Mesendoderm (in vitro differentiated cells): ENCODE data around the gene LRRC8A.
A peak's percentile ranks its signal among the peaks of the same experiment; 100 is the strongest.

ENCODE experiments used
- DNase-seq: peaks from one replicate; pipeline ENCODE4 v3.0.0; 2013
- H2AK5ac ChIP-seq: 2 replicates; pipeline ENCODE4 v1.6.1; 2013; ENCODE audit warnings: low read length, inconsistent platforms
- H2BK120ac ChIP-seq: 2 replicates; pipeline ENCODE4 v1.6.1; 2013; ENCODE audit warnings: low read depth, mild to moderate bottlenecking, low read length, moderate library complexity, mixed read lengths
- H2BK15ac ChIP-seq: replicated peaks from 2 replicates; pipeline ENCODE4 v1.6.1; 2013; ENCODE audit warnings: low read depth, mild to moderate bottlenecking, moderate library complexity
- H2BK5ac ChIP-seq: 2 replicates; pipeline ENCODE4 v1.6.1; 2013; ENCODE audit warnings: low read length, inconsistent platforms
- H3K18ac ChIP-seq: 2 replicates; pipeline ENCODE4 v1.6.1; 2013; ENCODE audit warnings: mild to moderate bottlenecking, low read length, mixed read lengths
- H3K23ac ChIP-seq: one replicate; pipeline ENCODE4 v1.6.1; 2013; ENCODE audit warnings: low read length
- H3K27ac ChIP-seq: 2 replicates; pipeline ENCODE4 v1.5.1; 2013; ENCODE audit warnings: low read depth, mild to moderate bottlenecking, inconsistent platforms, low read length, moderate library complexity
- H3K27me3 ChIP-seq: 2 replicates; pipeline ENCODE4 v1.6.1; 2013; ENCODE audit warnings: low read length, control low read depth, mild to moderate bottlenecking, inconsistent platforms; ENCODE audit not compliant: insufficient read depth, poor library complexity
- H3K36me3 ChIP-seq: 2 replicates; pipeline ENCODE4 v1.6.1; 2013; ENCODE audit warnings: low read length, inconsistent platforms; ENCODE audit not compliant: control insufficient read depth, insufficient read depth
- H3K4ac ChIP-seq: one replicate; pipeline ENCODE4 v1.6.1; 2013; ENCODE audit warnings: low read depth, mild to moderate bottlenecking, low read length, moderate library complexity
- H3K4me1 ChIP-seq: 2 replicates; pipeline ENCODE4 v1.6.1; 2013; ENCODE audit warnings: low read depth, low read length, inconsistent platforms; ENCODE audit not compliant: control insufficient read depth
- H3K4me2 ChIP-seq: 2 replicates; pipeline ENCODE4 v1.6.1; 2013; ENCODE audit warnings: low read length
- H3K4me3 ChIP-seq: 2 replicates; pipeline ENCODE4 v1.5.1; 2013; ENCODE audit warnings: mild to moderate bottlenecking, low read length
- H3K56ac ChIP-seq: one replicate; pipeline ENCODE4 v1.6.1; 2013; ENCODE audit warnings: low read length
- H3K79me1 ChIP-seq: 2 replicates; pipeline ENCODE4 v1.6.1; 2013; ENCODE audit warnings: low read length, inconsistent platforms
- H3K79me2 ChIP-seq: 2 replicates; pipeline ENCODE4 v1.6.1; 2013; ENCODE audit warnings: mild to moderate bottlenecking, low read length; ENCODE audit not compliant: control insufficient read depth, insufficient read depth
- H3K9ac ChIP-seq: 2 replicates; pipeline ENCODE4 v1.6.1; 2013; ENCODE audit warnings: low read length, inconsistent platforms
- H4K5ac ChIP-seq: one replicate; pipeline ENCODE4 v1.6.1; 2013; ENCODE audit warnings: low read length
- H4K8ac ChIP-seq: one replicate; pipeline ENCODE4 v1.6.1; 2013; ENCODE audit warnings: low read depth, mild to moderate bottlenecking, control low read depth, low read length, moderate library complexity
- WGBS: extraction: QIAGEN DNeasy Blood & Tissue Kit; methylation state at CpG from one replicate; pipeline ENCODE4 v1.1.7; 2013; ENCODE audit warnings: low lambda C conversion rate, missing lambda C conversion rate; ENCODE audit not compliant: insufficient coverage; ENCODE audit errors: extremely low coverage; 5-methylcytosine and 5-hydroxymethylcytosine counted together

Gene LRRC8A

DNA sequence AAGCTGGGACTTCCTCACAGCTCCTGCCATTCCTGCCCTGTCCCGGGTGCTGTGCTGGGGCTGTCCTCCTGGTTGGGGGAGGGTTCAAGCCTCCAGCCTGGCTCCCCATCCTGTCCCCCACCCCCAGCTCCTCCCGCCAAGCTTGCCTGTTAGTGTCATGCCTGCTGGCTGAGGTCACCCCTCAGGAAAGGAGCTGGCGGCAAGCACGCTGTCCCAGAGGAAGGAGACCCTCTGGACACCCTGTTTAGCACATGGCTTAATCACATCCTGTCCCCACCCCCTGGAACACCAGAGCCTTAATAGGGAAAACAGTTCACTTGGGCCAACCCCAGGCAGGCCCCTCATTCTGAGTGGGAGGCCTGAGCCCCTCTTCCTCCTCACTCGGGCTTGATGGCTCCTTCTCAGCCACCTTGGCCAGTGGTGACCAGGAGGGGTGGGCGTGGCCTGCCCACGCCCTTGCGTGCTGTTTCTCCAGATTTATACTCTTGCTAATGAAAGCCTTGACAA is 29.6 kb downstream of the LRRC8A start:
- peak; percentile 96 for DNase-seq
- Histone ChIP-seq H3K79me1 (peaks cover 28% of the 10 kb centered on the region), H3K9ac (peak overlapping the region; percentile 8), H2BK120ac (no peak overlapping the region), H3K79me2 (peaks cover 20% of the 10 kb centered on the region), H3K23ac (no peak overlapping the region), H3K18ac (no peak overlapping the region), H3K56ac (peak overlapping the region; percentile 59), H4K8ac (no peak overlapping the region), H2BK5ac (peak overlapping the region; percentile 18), H3K4me3 (no peak overlapping the region), H3K4me1 (peaks cover 9% of the 10 kb centered on the region), H3K27ac (peak overlapping the region; percentile 64), H3K4ac (no peak overlapping the region), H3K36me3 (peaks cover 17% of the 10 kb centered on the region), H2AK5ac (no peak overlapping the region), H4K5ac (no peak overlapping the region), H3K27me3 (no peaks in the 10 kb centered on the region), H3K4me2 (no peak overlapping the region), H2BK15ac (no peak overlapping the region)
- WGBS, result no CpG with 5 or more reads among the region's 8 CpGs

DNA sequence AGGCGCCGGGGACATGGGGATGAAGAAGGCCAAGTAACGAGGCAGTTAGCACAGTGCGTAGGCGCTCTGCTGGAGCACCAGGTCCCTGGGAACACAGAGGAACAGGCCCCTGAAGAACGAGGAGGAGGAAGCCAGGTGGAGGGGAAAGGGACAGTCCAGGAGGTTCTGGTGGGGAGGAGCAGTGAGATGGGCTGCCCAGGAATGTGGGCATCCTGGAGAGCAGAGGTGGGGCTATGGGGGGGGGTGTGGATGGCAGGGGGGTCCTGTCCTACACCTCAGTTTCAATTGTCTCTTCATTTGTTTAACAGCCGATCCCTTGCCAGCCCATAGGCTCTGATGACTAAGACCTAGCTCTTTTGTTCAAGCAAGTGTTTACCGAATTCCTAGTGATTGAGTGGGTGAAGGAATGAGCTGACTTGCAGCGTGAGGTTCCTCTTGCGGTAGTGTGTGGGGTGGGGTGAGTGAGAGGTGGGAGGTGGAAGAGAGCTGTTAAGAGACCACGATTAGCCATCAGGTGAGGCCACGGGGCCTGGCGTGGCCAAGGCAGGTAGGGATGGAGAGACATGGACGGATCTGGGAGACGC is 30.4 kb downstream of the LRRC8A start:
- Histone ChIP-seq H3K18ac (peak overlapping the region; percentile 3), H3K27me3 (no peaks in the 10 kb centered on the region), H3K79me1 (peaks cover 28% of the 10 kb centered on the region), H2BK120ac (no peak overlapping the region), H4K8ac (no peak overlapping the region), H3K4me1 (peaks cover 9% of the 10 kb centered on the region), H3K56ac (peak overlapping the region; percentile 1), H3K27ac (peak overlapping the region; percentile 64), H3K4ac (no peak overlapping the region), H3K4me2 (no peak overlapping the region), H3K79me2 (peaks cover 20% of the 10 kb centered on the region), H3K4me3 (no peak overlapping the region), H2BK5ac (no peak overlapping the region), H2AK5ac (no peak overlapping the region), H3K9ac (no peak overlapping the region), H3K36me3 (peaks cover 17% of the 10 kb centered on the region), H4K5ac (no peak overlapping the region), H2BK15ac (no peak overlapping the region), H3K23ac (no peak overlapping the region)
- peak; percentile 92 for DNase-seq
- WGBS, result no CpG with 5 or more reads among the region's 15 CpGs

GRCh38 chr9:128913048-128913900 is 31.3 kb downstream of the LRRC8A start:
- Histone ChIP-seq H3K56ac (peak overlapping the region; percentile 37), H3K79me1 (peaks cover 26% of the 10 kb centered on the region), H4K5ac (no peak overlapping the region), H3K36me3 (peaks cover 12% of the 10 kb centered on the region), H3K4me2 (no peak overlapping the region), H2BK5ac (peak overlapping the region; percentile 10), H3K27ac (no peak overlapping the region), H3K27me3 (no peaks in the 10 kb centered on the region), H3K9ac (no peak overlapping the region), H3K4me3 (no peak overlapping the region), H3K4ac (no peak overlapping the region), H2BK120ac (no peak overlapping the region), H3K4me1 (peaks cover 9% of the 10 kb centered on the region), H2AK5ac (no peak overlapping the region), H3K18ac (no peak overlapping the region), H3K79me2 (peaks cover 20% of the 10 kb centered on the region), H4K8ac (no peak overlapping the region), H3K23ac (peak overlapping the region; percentile 51), H2BK15ac (no peak overlapping the region)
- no CpG with 5 or more reads among the region's 15 CpGs for WGBS
- no peak for DNase-seq

DNA sequence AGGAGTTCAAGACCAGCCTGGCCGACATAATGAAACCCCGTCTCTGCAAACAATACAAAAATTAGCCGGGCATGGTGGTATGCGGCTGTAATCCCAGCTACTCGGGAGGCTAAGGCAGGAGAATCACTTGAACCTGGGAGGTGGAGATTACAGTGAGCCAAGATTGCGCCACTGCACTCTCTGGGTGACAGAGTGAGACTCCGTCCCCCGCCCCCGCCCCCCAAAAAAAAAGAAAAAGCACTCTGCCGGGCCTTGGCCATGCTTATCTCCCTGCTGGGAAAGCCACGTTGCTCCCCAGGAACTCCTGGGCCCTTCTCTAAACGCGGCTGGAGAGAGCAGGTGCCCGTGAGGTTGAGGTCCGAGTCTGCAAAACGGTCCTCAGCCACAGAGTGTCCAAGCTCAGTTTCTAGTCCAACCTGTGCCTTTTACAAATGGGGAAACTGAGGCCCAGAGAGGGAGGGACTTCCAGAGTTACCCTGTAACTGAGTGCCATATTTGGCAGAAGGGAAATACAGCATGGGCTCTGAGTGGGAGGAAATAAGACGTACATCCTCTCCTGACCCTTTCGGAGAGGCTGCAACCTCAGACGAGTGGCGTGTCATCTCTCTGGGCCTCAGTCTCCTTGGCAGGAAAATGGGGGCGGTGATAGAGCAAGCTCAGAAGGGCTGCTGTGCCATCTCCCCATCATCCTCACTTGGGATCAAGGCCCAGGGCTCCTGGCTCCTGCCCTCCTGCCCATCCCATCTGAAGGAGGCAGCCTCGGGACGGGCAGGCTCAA is 32.3 kb downstream of the LRRC8A start:
- no peak overlapping the region for H3K9ac ChIP-seq
- H3K4me1 ChIP-seq, result peaks cover 9% of the 10 kb centered on the region
- H3K18ac ChIP-seq, result no peak overlapping the region
- no peak overlapping the region for H4K8ac ChIP-seq
- DNase-seq, result no peak
- H2BK5ac ChIP-seq, result no peak overlapping the region
- no CpG with 5 or more reads among the region's 23 CpGs for WGBS
- no peak overlapping the region for H3K23ac ChIP-seq
- no peak overlapping the region for H2BK120ac ChIP-seq
- H3K79me1 ChIP-seq, result peaks cover 22% of the 10 kb centered on the region
- no peak overlapping the region for H2AK5ac ChIP-seq
- no peak overlapping the region for H4K5ac ChIP-seq
- H3K4me2 ChIP-seq, result no peak overlapping the region
- H3K36me3 ChIP-seq, result peaks cover 4% of the 10 kb centered on the region
- H2BK15ac ChIP-seq, result no peak overlapping the region
- H3K56ac ChIP-seq, result no peak overlapping the region
- no peak overlapping the region for H3K4me3 ChIP-seq
- H3K4ac ChIP-seq, result no peak overlapping the region
- no peak overlapping the region for H3K27ac ChIP-seq
- H3K79me2 ChIP-seq, result peaks cover 18% of the 10 kb centered on the region
- H3K27me3 ChIP-seq, result no peaks in the 10 kb centered on the region

GRCh38 chr9:128916204-128916603 is 34.3 kb downstream of the LRRC8A start:
- H3K4me3 ChIP-seq, result no peak overlapping the region
- H3K36me3 ChIP-seq, result peaks cover 4% of the 10 kb centered on the region

More at GRCh38 chr9:128916204-128916603, 34.3 kb downstream of the LRRC8A start:
- Histone ChIP-seq H3K79me2 (peaks cover 18% of the 10 kb centered on the region), H3K9ac (no peak overlapping the region), H4K5ac (no peak overlapping the region), H3K23ac (no peak overlapping the region), H2BK5ac (no peak overlapping the region), H3K18ac (no peak overlapping the region), H4K8ac (no peak overlapping the region), H2BK15ac (no peak overlapping the region), H2AK5ac (no peak overlapping the region), H3K56ac (no peak overlapping the region), H3K27ac (no peak overlapping the region), H3K27me3 (no peaks in the 10 kb centered on the region), H2BK120ac (no peak overlapping the region), H3K4me1 (peaks cover 4% of the 10 kb centered on the region), H3K79me1 (peaks cover 16% of the 10 kb centered on the region), H3K4ac (no peak overlapping the region), H3K4me2 (no peak overlapping the region)
- no CpG with 5 or more reads among the region's 18 CpGs for WGBS
- DNase-seq, result no peak
